Neural progenitor cell (in vitro differentiated cells): Measurements from ENCODE around the gene ADM. TPM values are rescaled to one million over a fixed set of nuclear protein-coding genes. Genes with fewer than 3 reads are reported as not detected.

ENCODE experiments used
- DNase-seq: peaks from one replicate; pipeline ENCODE4 v3.0.0-alpha.2; 2016; ENCODE audit warnings: low spot score
- H2AFZ ChIP-seq: fragments of 200-600 bp; sonication (generic); replicated peaks from 2 replicates; pipeline ENCODE4 v1.6.1; 2016; ENCODE audit warnings: antibody characterized with exemption
- H3F3A ChIP-seq: fragments of 200-600 bp; sonication (generic); 2 replicates; pipeline ENCODE4 v1.6.1; 2016; ENCODE audit warnings: antibody characterized with exemption, low read depth
- H3K27ac ChIP-seq: fragments of 200-600 bp; sonication (generic); 2 replicates; pipeline ENCODE4 v1.5.1; 2016; ENCODE audit warnings: mild to moderate bottlenecking
- H3K27me3 ChIP-seq: fragments of 200-600 bp; sonication (generic); 2 replicates; pipeline ENCODE4 v1.6.1; 2016; ENCODE audit warnings: mild to moderate bottlenecking, moderate library complexity
- H3K36me3 ChIP-seq: fragments of 200-600 bp; sonication (generic); 2 replicates; pipeline ENCODE4 v1.5.1; 2016
- H3K4me1 ChIP-seq: fragments of 200-600 bp; sonication (generic); 2 replicates; pipeline ENCODE4 v1.6.1; 2016; ENCODE audit warnings: mixed run types
- H3K4me2 ChIP-seq: fragments of 200-600 bp; sonication (generic); 2 replicates; pipeline ENCODE4 v1.6.1; 2016
- H3K4me3 ChIP-seq: fragments of 200-600 bp; sonication (generic); 2 replicates; pipeline ENCODE4 v1.5.1; 2016
- H3K79me2 ChIP-seq: fragments of 200-600 bp; sonication (generic); 2 replicates; pipeline ENCODE4 v1.6.1; 2016; ENCODE audit warnings: low read depth
- H3K9ac ChIP-seq: fragments of 200-600 bp; sonication (generic); 2 replicates; pipeline ENCODE4 v1.6.1; 2016
- H3K9me3 ChIP-seq: fragments of 200-600 bp; sonication (generic); 2 replicates; pipeline ENCODE4 v1.5.1; 2016; ENCODE audit warnings: low read depth
- H4K20me1 ChIP-seq: fragments of 200-600 bp; sonication (generic); 2 replicates; pipeline ENCODE4 v1.6.1; 2016; ENCODE audit warnings: low read depth
- H3K27ac Mint-ChIP-seq: 3 replicates; pipeline ENCODE4 v1.8.0; 2021; ENCODE audit warnings: mixed read lengths
- H3K27me3 Mint-ChIP-seq: 2 replicates; pipeline ENCODE4 v1.8.0; 2022; ENCODE audit warnings: low read depth, mild to moderate bottlenecking, inconsistent platforms, moderate library complexity, mixed read lengths; ENCODE audit not compliant: insufficient read depth
- H3K36me3 Mint-ChIP-seq: 3 replicates; pipeline ENCODE4 v1.8.0; 2021; ENCODE audit warnings: mixed read lengths
- H3K4me1 Mint-ChIP-seq: 3 replicates; pipeline ENCODE4 v1.8.0; 2021; ENCODE audit warnings: mixed read lengths
- H3K4me3 Mint-ChIP-seq: 3 replicates; pipeline ENCODE4 v1.8.0; 2021; ENCODE audit warnings: mild to moderate bottlenecking, moderate library complexity, mixed read lengths
- H3K9me3 Mint-ChIP-seq: 3 replicates; pipeline ENCODE4 v1.8.0; 2020; ENCODE audit warnings: mixed read lengths
- CTCF ChIP-seq: fragments of 200-600 bp; sonication (generic); IDR thresholded peaks from 2 replicates; pipeline ENCODE4 v1.5.1; 2017; ENCODE audit warnings: antibody characterized with exemption, mild to moderate bottlenecking
- EZH2 ChIP-seq: fragments of 200-600 bp; sonication (generic); IDR thresholded peaks from 2 replicates; pipeline ENCODE4 v1.6.1; 2017; ENCODE audit warnings: antibody characterized with exemption, mild to moderate bottlenecking, moderate library complexity
- EZH2phosphoT487 ChIP-seq: fragments of 200-600 bp; sonication (generic); IDR thresholded peaks from 2 replicates; pipeline ENCODE4 v1.6.1; 2017; ENCODE audit warnings: antibody characterized with exemption
- total RNA-seq: library from RNA; depleted of rRNA; stranded (reverse); fragments of >200 nt; gene quantifications from 2 replicates; pipeline ENCODE4 v1.2.3, GENCODE V29; 2015; ENCODE audit warnings: low replicate concordance

The ADM gene
- total RNA-seq, 1 donor from 2014 or later = 3.8 TPM

DNA sequence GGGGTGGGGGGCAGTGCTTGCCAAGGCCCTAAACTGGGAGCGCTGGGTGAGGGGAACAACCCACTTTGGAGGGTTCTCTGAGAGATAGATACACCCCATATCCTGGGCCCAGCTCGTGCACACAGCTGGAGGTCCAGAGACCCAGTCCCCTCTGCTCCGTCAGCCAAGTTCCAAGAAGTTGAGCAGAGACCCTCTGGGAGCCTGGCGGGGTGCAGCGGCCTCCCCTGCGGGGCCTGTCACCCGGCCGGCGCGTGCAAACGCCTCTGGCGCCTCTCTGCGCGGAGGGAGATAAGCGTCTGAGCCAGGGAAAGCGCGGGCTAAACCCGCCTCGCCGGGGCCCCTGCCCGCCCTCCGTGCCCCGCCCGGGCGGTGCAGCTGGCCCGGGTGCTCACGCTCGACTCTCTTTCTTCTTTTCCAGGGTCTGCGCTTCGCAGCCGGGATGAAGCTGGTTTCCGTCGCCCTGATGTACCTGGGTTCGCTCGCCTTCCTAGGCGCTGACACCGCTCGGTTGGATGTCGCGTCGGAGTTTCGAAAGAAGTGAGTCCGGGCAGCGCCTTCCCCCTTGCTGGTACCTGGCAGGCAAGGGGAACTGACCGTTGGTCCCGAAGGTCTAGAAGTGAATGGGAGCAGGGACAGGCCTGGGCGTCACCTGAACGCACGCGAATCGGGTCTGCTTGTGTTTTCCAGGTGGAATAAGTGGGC, 540 bp downstream of the ADM start:
- Mint-ChIP-seq H3K27me3 (peaks cover 30% of the 10 kb centered on the region), H3K27ac (peak overlapping the region; percentile 69), H3K4me3 (peak overlapping the region; percentile 95), H3K4me1 (peaks cover 37% of the 10 kb centered on the region), H3K36me3 (no peaks in the 10 kb centered on the region), H3K9me3 (no peaks in the 10 kb centered on the region)
- H2AFZ ChIP-seq = no peak overlapping the region
- H4K20me1 ChIP-seq = peaks cover 29% of the 10 kb centered on the region
- no peaks in the 10 kb centered on the region for H3K36me3 ChIP-seq
- no peaks in the 10 kb centered on the region for H3K79me2 ChIP-seq
- peaks cover 38% of the 10 kb centered on the region for H3K4me1 ChIP-seq
- DNase-seq = peak; percentile 74
- H3K27me3 ChIP-seq = peaks cover 100% of the 10 kb centered on the region
- TF ChIP-seq EZH2 (peak; percentile 76), EZH2phosphoT487 (peak; percentile 77), CTCF (no peak)
- no peak overlapping the region for H3K27ac ChIP-seq
- peak overlapping the region; percentile 52 for H3K4me3 ChIP-seq
- peak overlapping the region; percentile 80 for H3K4me2 ChIP-seq
- H3F3A ChIP-seq = peaks cover 47% of the 10 kb centered on the region
- no peaks in the 10 kb centered on the region for H3K9me3 ChIP-seq
- H3K9ac ChIP-seq = no peak overlapping the region

GRCh38 chr11:10305964-10306918, 1.4 kb downstream of the ADM start:
- Histone ChIP-seq H3K36me3 (no peaks in the 10 kb centered on the region), H3K9ac (no peak overlapping the region), H3F3A (peaks cover 50% of the 10 kb centered on the region), H3K4me3 (peak overlapping the region; percentile 52), H3K79me2 (no peaks in the 10 kb centered on the region), H3K27ac (no peak overlapping the region), H3K4me1 (peaks cover 38% of the 10 kb centered on the region), H3K9me3 (no peaks in the 10 kb centered on the region), H4K20me1 (peaks cover 29% of the 10 kb centered on the region), H3K4me2 (peak overlapping the region; percentile 80), H3K27me3 (peaks cover 93% of the 10 kb centered on the region), H2AFZ (no peak overlapping the region)
- Mint-ChIP-seq H3K27me3 (peaks cover 30% of the 10 kb centered on the region), H3K9me3 (no peaks in the 10 kb centered on the region), H3K4me1 (peaks cover 37% of the 10 kb centered on the region), H3K27ac (no peak overlapping the region), H3K4me3 (peak overlapping the region; percentile 95), H3K36me3 (no peaks in the 10 kb centered on the region)
- DNase-seq = peak; percentile 70
- TF ChIP-seq CTCF (no peak), EZH2phosphoT487 (peak; percentile 75), EZH2 (peak; percentile 71)

GRCh38 chr11:10307022-10307399, 2.1 kb downstream of the ADM start:
- Mint-ChIP-seq H3K27me3 (peaks cover 30% of the 10 kb centered on the region), H3K27ac (no peak overlapping the region), H3K4me3 (peak overlapping the region; percentile 95), H3K9me3 (no peaks in the 10 kb centered on the region), H3K36me3 (no peaks in the 10 kb centered on the region), H3K4me1 (peaks cover 34% of the 10 kb centered on the region)
- Histone ChIP-seq H3F3A (peaks cover 49% of the 10 kb centered on the region), H3K9ac (no peak overlapping the region), H3K4me1 (peaks cover 38% of the 10 kb centered on the region), H3K9me3 (no peaks in the 10 kb centered on the region), H3K27ac (no peak overlapping the region), H3K27me3 (peaks cover 85% of the 10 kb centered on the region), H3K4me2 (peak overlapping the region; percentile 80), H4K20me1 (peaks cover 23% of the 10 kb centered on the region), H3K36me3 (no peaks in the 10 kb centered on the region), H3K79me2 (no peaks in the 10 kb centered on the region), H2AFZ (no peak overlapping the region), H3K4me3 (peak overlapping the region; percentile 52)
- TF ChIP-seq CTCF = no peak
- TF ChIP-seq EZH2phosphoT487 = no peak
- peak; percentile 70 for TF ChIP-seq EZH2
- DNase-seq = no peak
